Osteocyte (in vitro differentiated cells): ENCODE data around the gene CATSPERD. TPM values are rescaled to one million over a fixed set of nuclear protein-coding genes. Genes with fewer than 3 reads are reported as not detected.
"Not testable (repeated sequence)": the region's sequence is repeated elsewhere in the genome, so short reads cannot be mapped to it uniquely, and the experiment has no call there.

ENCODE experiments used
- DNase-seq: peaks from one replicate; pipeline ENCODE4 v3.0.0; 2021; ENCODE audit warnings: mixed read lengths; ENCODE audit not compliant: unreplicated experiment; ENCODE audit errors: extremely low spot score
- H3K27ac Mint-ChIP-seq: one replicate; pipeline ENCODE4 v1.8.0; 2021; ENCODE audit warnings: mild to moderate bottlenecking, mixed read lengths; ENCODE audit not compliant: unreplicated experiment
- H3K27me3 Mint-ChIP-seq: one replicate; pipeline ENCODE4 v1.8.0; 2021; ENCODE audit warnings: mixed read lengths; ENCODE audit not compliant: unreplicated experiment
- H3K36me3 Mint-ChIP-seq: one replicate; pipeline ENCODE4 v1.8.0; 2021; ENCODE audit warnings: mixed read lengths; ENCODE audit not compliant: unreplicated experiment
- H3K4me1 Mint-ChIP-seq: one replicate; pipeline ENCODE4 v1.8.0; 2021; ENCODE audit warnings: mixed read lengths; ENCODE audit not compliant: unreplicated experiment
- H3K4me3 Mint-ChIP-seq: one replicate; pipeline ENCODE4 v1.8.0; 2021; ENCODE audit warnings: mild to moderate bottlenecking, moderate library complexity, mixed read lengths; ENCODE audit not compliant: unreplicated experiment
- H3K9me3 Mint-ChIP-seq: one replicate; pipeline ENCODE4 v1.8.0; 2021; ENCODE audit warnings: mixed read lengths; ENCODE audit not compliant: unreplicated experiment
- CTCF ChIP-seq: fragments of 200-600 bp; sonication (generic); IDR thresholded peaks from 2 replicates; pipeline ENCODE4 v1.5.0; 2021; ENCODE audit warnings: antibody characterized with exemption, mild to moderate bottlenecking, moderate library complexity
- total RNA-seq: library from RNA; stranded (reverse); gene quantifications from 2 replicates; pipeline ENCODE4 v1.2.1, GENCODE V29; 2021

Gene CATSPERD
- total RNA-seq, 1 donor from 2014 or later: not detected

- H3K4me3 Mint-ChIP-seq: peak overlapping the region; percentile 89
- H3K27me3 Mint-ChIP-seq: no peaks in the 10 kb centered on the region
- no peak for DNase-seq
- TF ChIP-seq CTCF: no peak
- peaks cover 31% of the 10 kb centered on the region for H3K4me1 Mint-ChIP-seq
- H3K36me3 Mint-ChIP-seq: peaks cover 4% of the 10 kb centered on the region
- no peaks in the 10 kb centered on the region for H3K9me3 Mint-ChIP-seq
- H3K27ac Mint-ChIP-seq: peak overlapping the region; percentile 96
Measured at GRCh38 chr19:5719274-5719960, 1.0 kb upstream of the CATSPERD start.

GRCh38 chr19:5727453-5728050 is 7.1 kb downstream of the CATSPERD start:
- Mint-ChIP-seq H3K36me3 (no peaks in the 10 kb centered on the region), H3K9me3 (no peaks in the 10 kb centered on the region), H3K27ac (no peak overlapping the region), H3K27me3 (peaks cover 5% of the 10 kb centered on the region), H3K4me3 (no peak overlapping the region), H3K4me1 (no peaks in the 10 kb centered on the region)
- TF ChIP-seq CTCF: no peak
- DNase-seq: no peak

- not testable (repeated sequence) for H3K4me1 Mint-ChIP-seq, DNase-seq, H3K27ac Mint-ChIP-seq, H3K27me3 Mint-ChIP-seq, H3K36me3 Mint-ChIP-seq, H3K9me3 Mint-ChIP-seq, H3K4me3 Mint-ChIP-seq
Measured at GRCh38 chr19:5733172-5733571, 12.7 kb downstream of the CATSPERD start.

- H3K36me3 Mint-ChIP-seq: no peaks in the 10 kb centered on the region
- peaks cover 11% of the 10 kb centered on the region for H3K27me3 Mint-ChIP-seq
- no peak overlapping the region for H3K4me3 Mint-ChIP-seq
- H3K9me3 Mint-ChIP-seq: no peaks in the 10 kb centered on the region
- TF ChIP-seq CTCF: no peak
- no peaks in the 10 kb centered on the region for H3K4me1 Mint-ChIP-seq
- no peak overlapping the region for H3K27ac Mint-ChIP-seq
- no peak for DNase-seq
Measured at GRCh38 chr19:5738423-5738822, 18.0 kb downstream of the CATSPERD start.

GRCh38 chr19:5742051-5742450 is 21.6 kb downstream of the CATSPERD start:
- Mint-ChIP-seq H3K27me3 (peaks cover 15% of the 10 kb centered on the region), H3K4me3 (no peak overlapping the region), H3K27ac (no peak overlapping the region), H3K9me3 (no peaks in the 10 kb centered on the region), H3K4me1 (no peaks in the 10 kb centered on the region), H3K36me3 (no peaks in the 10 kb centered on the region)
- no peak for DNase-seq
- no peak for TF ChIP-seq CTCF
